ENCODE data around the gene MAPK8.

GRCh38 chr10:48361176-48361575 lies 54.7 kb downstream of the MAPK8 start:
- TF ChIP-seq EZH2phosphoT487 (IDR thresholded peaks at IDR 0.05; ENCODE audit: borderline replicate concordance, low read depth, low read length) = no peak
- TF ChIP-seq, protein P1, sequence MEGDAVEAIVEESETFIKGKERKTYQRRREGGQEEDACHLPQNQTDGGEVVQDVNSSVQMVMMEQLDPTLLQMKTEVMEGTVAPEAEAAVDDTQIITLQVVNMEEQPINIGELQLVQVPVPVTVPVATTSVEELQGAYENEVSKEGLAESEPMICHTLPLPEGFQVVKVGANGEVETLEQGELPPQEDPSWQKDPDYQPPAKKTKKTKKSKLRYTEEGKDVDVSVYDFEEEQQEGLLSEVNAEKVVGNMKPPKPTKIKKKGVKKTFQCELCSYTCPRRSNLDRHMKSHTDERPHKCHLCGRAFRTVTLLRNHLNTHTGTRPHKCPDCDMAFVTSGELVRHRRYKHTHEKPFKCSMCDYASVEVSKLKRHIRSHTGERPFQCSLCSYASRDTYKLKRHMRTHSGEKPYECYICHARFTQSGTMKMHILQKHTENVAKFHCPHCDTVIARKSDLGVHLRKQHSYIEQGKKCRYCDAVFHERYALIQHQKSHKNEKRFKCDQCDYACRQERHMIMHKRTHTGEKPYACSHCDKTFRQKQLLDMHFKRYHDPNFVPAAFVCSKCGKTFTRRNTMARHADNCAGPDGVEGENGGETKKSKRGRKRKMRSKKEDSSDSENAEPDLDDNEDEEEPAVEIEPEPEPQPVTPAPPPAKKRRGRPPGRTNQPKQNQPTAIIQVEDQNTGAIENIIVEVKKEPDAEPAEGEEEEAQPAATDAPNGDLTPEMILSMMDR (conservative IDR thresholded peaks at IDR 0.05; ENCODE audit: low read length) = no peak

All from OCI-LY7 (cell line).